Esophagus squamous epithelium (tissue), 4 donors: ENCODE measurements around the gene ZNF608.
A peak's percentile ranks its signal among the peaks of the same experiment; 100 is the strongest.

ENCODE experiments used
- CTCF ChIP-seq, 6 experiments: fragments of 450-650 bp in 4 of 6; fragments of 200-600 bp in 2 of 6; sonication (generic) in 2 of 6; IDR thresholded peaks; one replicate each; pipeline ENCODE4 v1.5.1; 2016 to 2019; ENCODE audit warnings: antibody characterized with exemption in 6 of 6, mild to moderate bottlenecking in 4 of 6, moderate library complexity in 4 of 6
- POLR2A ChIP-seq, 4 donors: fragments of 450-650 bp; IDR thresholded peaks; one replicate each; pipeline ENCODE4 v1.6.1; 2017; ENCODE audit warnings: antibody characterized with exemption in 4 of 4, mild to moderate bottlenecking in 4 of 4, moderate library complexity in 3 of 4

- peak in 1 of 6 experiments; percentile 3 for TF ChIP-seq CTCF (IDR thresholded peaks at IDR 0.05)
- TF ChIP-seq POLR2A (IDR thresholded peaks at IDR 0.05), result peak in 2 of 4 donors; percentile 16 to 39
Observed at GRCh38 chr5:124742983-124743601, 3.3 kb downstream of the ZNF608 start.
